ENCODE data around the gene MEST.

Gene MEST

GRCh38 chr7:130454959-130455358, 36.9 kb upstream of the MEST start:
- DNase-seq (ENCODE audit: low read depth), result no peak
- no peak overlapping the region for H3K4me3 ChIP-seq (ENCODE audit: control insufficient read depth, low read depth, low read length)
- TF ChIP-seq CTCF (conservative IDR thresholded peaks at IDR 0.05; ENCODE audit: control insufficient read depth, insufficient read depth, low read depth, low read length), result no peak

- DNase-seq (ENCODE audit: low read depth), result no peak
- no peak overlapping the region for H3K4me3 ChIP-seq (ENCODE audit: control insufficient read depth, low read depth, low read length)
Observed at GRCh38 chr7:130458257-130458656, 33.6 kb upstream of the MEST start.

GRCh38 chr7:130461272-130461671, 30.6 kb upstream of the MEST start:
- no peak for DNase-seq (ENCODE audit: low read depth)
- no peak overlapping the region for H3K4me3 ChIP-seq (ENCODE audit: control insufficient read depth, low read depth, low read length)
- no peak for TF ChIP-seq CTCF (conservative IDR thresholded peaks at IDR 0.05; ENCODE audit: control insufficient read depth, insufficient read depth, low read depth, low read length)

More at GRCh38 chr7:130458257-130458656, 33.6 kb upstream of the MEST start:
- TF ChIP-seq CTCF (conservative IDR thresholded peaks at IDR 0.05; ENCODE audit: control insufficient read depth, insufficient read depth, low read depth, low read length), result no peak

GRCh38 chr7:130463553-130464434, 28.1 kb upstream of the MEST start:
- TF ChIP-seq CTCF (conservative IDR thresholded peaks at IDR 0.05; ENCODE audit: control insufficient read depth, insufficient read depth, low read depth, low read length), result no peak
- H3K4me3 ChIP-seq (ENCODE audit: control insufficient read depth, low read depth, low read length), result no peak overlapping the region
- DNase-seq (ENCODE audit: low read depth), result no peak

- DNase-seq (ENCODE audit: low read depth), result no peak
- no peak for TF ChIP-seq CTCF (conservative IDR thresholded peaks at IDR 0.05; ENCODE audit: control insufficient read depth, insufficient read depth, low read depth, low read length)
- H3K4me3 ChIP-seq (ENCODE audit: control insufficient read depth, low read depth, low read length), result no peak overlapping the region
Observed at GRCh38 chr7:130468612-130469011, 23.3 kb upstream of the MEST start.

- no peak for TF ChIP-seq CTCF (conservative IDR thresholded peaks at IDR 0.05; ENCODE audit: control insufficient read depth, insufficient read depth, low read depth, low read length)
- H3K4me3 ChIP-seq (ENCODE audit: control insufficient read depth, low read depth, low read length), result no peak overlapping the region
- no peak for DNase-seq (ENCODE audit: low read depth)
Observed at GRCh38 chr7:130471974-130472373, 19.9 kb upstream of the MEST start.
